Prostate gland (tissue), 2 donors: ENCODE measurements around the gene APBB3.

Source experiments
- CTCF ChIP-seq, 4 experiments: fragments of 200-600 bp in 2 of 4; fragments of 450-650 bp in 2 of 4; sonication (generic) in 2 of 4; IDR thresholded peaks; 1 replicate in 3 of 4; 2 replicates in 1 of 4; pipeline ENCODE4 v1.5.1; 2016 to 2019; ENCODE audit warnings: antibody characterized with exemption in 4 of 4, mild to moderate bottlenecking in 2 of 4, moderate library complexity in 2 of 4
- POLR2A ChIP-seq: fragments of 450-650 bp; IDR thresholded peaks from one replicate; pipeline ENCODE4 v1.6.1; 2016; ENCODE audit warnings: antibody characterized with exemption, mild to moderate bottlenecking
- POLR2AphosphoS5 ChIP-seq: sonication (generic); formaldehyde crosslinking; IDR thresholded peaks from one replicate; pipeline ENCODE4 v1.6.1; 2017; ENCODE audit warnings: antibody characterized with exemption

GRCh38 chr5:140554454-140554853 lies 9.9 kb downstream of the APBB3 start:
- TF ChIP-seq CTCF (IDR thresholded peaks at IDR 0.05) = no peak
- TF ChIP-seq POLR2AphosphoS5 = no peak
- TF ChIP-seq POLR2A = no peak
